Esophagus squamous epithelium (tissue), 4 donors: ENCODE measurements around the gene PRKN.

ENCODE experiments used
- POLR2A ChIP-seq, 4 donors: fragments of 450-650 bp; IDR thresholded peaks; one replicate each; pipeline ENCODE4 v1.6.1; 2017; ENCODE audit warnings: antibody characterized with exemption in 4 of 4, mild to moderate bottlenecking in 4 of 4, moderate library complexity in 3 of 4
- TF ChIP-seq, protein P1 (sequence below), 6 experiments: fragments of 450-650 bp in 4 of 6; fragments of 200-600 bp in 2 of 6; sonication (generic) in 2 of 6; IDR thresholded peaks; one replicate each; pipeline ENCODE4 v1.5.1; 2016 to 2019; ENCODE audit warnings: antibody characterized with exemption in 6 of 6, mild to moderate bottlenecking in 4 of 6, moderate library complexity in 4 of 6

GRCh38 chr6:161744211-161745067, 983.1 kb downstream of the PRKN start:
- TF ChIP-seq, protein P1, sequence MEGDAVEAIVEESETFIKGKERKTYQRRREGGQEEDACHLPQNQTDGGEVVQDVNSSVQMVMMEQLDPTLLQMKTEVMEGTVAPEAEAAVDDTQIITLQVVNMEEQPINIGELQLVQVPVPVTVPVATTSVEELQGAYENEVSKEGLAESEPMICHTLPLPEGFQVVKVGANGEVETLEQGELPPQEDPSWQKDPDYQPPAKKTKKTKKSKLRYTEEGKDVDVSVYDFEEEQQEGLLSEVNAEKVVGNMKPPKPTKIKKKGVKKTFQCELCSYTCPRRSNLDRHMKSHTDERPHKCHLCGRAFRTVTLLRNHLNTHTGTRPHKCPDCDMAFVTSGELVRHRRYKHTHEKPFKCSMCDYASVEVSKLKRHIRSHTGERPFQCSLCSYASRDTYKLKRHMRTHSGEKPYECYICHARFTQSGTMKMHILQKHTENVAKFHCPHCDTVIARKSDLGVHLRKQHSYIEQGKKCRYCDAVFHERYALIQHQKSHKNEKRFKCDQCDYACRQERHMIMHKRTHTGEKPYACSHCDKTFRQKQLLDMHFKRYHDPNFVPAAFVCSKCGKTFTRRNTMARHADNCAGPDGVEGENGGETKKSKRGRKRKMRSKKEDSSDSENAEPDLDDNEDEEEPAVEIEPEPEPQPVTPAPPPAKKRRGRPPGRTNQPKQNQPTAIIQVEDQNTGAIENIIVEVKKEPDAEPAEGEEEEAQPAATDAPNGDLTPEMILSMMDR (IDR thresholded peaks at IDR 0.05): no peak
- TF ChIP-seq POLR2A (IDR thresholded peaks at IDR 0.05): no peak
